IPS-18c (cell line): ENCODE results near the gene TXK.

ENCODE experiments used
- H3K4me3 ChIP-seq: 2 replicates; pipeline ENCODE4 v1.7.0; 2013; ENCODE audit warnings: low read depth, mild to moderate bottlenecking, low read length, moderate library complexity; ENCODE audit not compliant: insufficient read depth
- H3K9me3 ChIP-seq: one replicate; pipeline ENCODE4 v1.6.1; 2013; ENCODE audit warnings: mild to moderate bottlenecking, low read length, moderate library complexity; ENCODE audit not compliant: control insufficient read depth, insufficient read depth

The TXK gene

DNA sequence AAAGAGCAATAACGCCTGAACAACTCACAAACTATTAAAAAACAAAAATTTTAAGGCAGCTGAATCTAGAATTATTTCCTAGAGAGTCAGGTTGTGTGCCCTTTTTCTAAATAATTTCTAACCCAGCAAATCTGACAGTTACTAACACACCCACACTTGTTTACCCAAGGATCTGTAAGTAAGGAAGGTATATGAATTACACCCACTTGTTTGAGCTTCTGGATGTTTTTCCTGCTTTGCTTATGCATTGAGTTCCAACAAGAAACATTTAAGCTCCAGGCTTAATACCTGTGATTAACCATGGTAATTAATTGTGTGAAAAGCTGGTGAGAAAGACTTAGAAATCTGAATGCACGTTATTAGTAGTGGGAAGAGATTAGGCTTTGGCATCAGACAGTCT, 115.9 kb downstream of the TXK start:
- no peaks in the 10 kb centered on the region for H3K9me3 ChIP-seq
- H3K4me3 ChIP-seq: no peak overlapping the region

DNA sequence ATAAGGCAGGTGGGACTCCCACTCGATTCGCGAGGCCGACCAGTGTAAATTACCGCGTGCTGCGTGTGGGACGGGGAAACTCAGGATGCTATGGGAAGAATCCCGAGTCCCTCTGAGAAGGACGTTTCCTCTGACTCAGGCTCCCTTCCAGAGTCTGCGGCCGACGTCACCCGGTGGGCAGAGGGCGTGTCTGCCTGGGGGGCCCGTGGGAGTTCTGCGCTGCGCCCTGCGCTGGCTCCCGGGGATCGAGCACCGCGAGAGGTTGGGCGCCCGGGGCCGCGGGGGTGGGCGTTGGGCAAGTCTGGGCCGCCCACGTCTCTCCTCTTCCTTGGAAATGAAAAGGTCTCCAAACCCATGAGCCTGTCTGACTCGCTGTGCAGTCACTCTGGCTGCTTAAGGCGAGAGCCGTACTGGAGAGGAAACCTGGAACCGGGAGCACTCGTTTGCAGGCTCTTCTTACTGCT, 116.9 kb downstream of the TXK start:
- H3K4me3 ChIP-seq: peak overlapping the region; percentile 78

More for the DNA sequence above, 116.9 kb downstream of the TXK start:
- no peaks in the 10 kb centered on the region for H3K9me3 ChIP-seq
